ENCODE results near the gene CBX2.

The CBX2 gene

GRCh38 chr17:79814127-79814973 is 36.4 kb downstream of the CBX2 start:
- no peak for DNase-seq

- no peak for DNase-seq
These were observed 37.3 kb downstream of the CBX2 start for GRCh38 chr17:79814974-79815835.

GRCh38 chr17:79815836-79816461 is 38.0 kb downstream of the CBX2 start:
- no peak for DNase-seq

GRCh38 chr17:79818026-79818758 is 40.2 kb downstream of the CBX2 start:
- DNase-seq = no peak

- no peak for DNase-seq
These were observed 41.1 kb downstream of the CBX2 start for GRCh38 chr17:79819085-79819484.

- DNase-seq = no peak
These were observed 41.8 kb downstream of the CBX2 start for GRCh38 chr17:79819534-79820276.

GRCh38 chr17:79820959-79821330 is 43.0 kb downstream of the CBX2 start:
- no peak for DNase-seq

- DNase-seq = no peak
These were observed 43.6 kb downstream of the CBX2 start for GRCh38 chr17:79821331-79822095.

- no peak for DNase-seq
These were observed 44.7 kb downstream of the CBX2 start for GRCh38 chr17:79822583-79823124.

- DNase-seq = no peak
These were observed 46.3 kb downstream of the CBX2 start for GRCh38 chr17:79824234-79824633.

GRCh38 chr17:79824893-79825579 is 47.1 kb downstream of the CBX2 start:
- no peak for DNase-seq

GRCh38 chr17:79825580-79825921 is 47.6 kb downstream of the CBX2 start:
- DNase-seq = no peak

- DNase-seq = no peak
These were observed 48.3 kb downstream of the CBX2 start for GRCh38 chr17:79826204-79826680.

- DNase-seq = no peak
These were observed 49.1 kb downstream of the CBX2 start for GRCh38 chr17:79826841-79827578.

- no peak for DNase-seq
These were observed 51.1 kb downstream of the CBX2 start for GRCh38 chr17:79829004-79829403.

GRCh38 chr17:79829457-79829856 is 51.5 kb downstream of the CBX2 start:
- no peak for DNase-seq

GRCh38 chr17:79830303-79830702 is 52.4 kb downstream of the CBX2 start:
- DNase-seq = no peak

- DNase-seq = no peak
These were observed 52.9 kb downstream of the CBX2 start for GRCh38 chr17:79830763-79831264.
